ENCODE measurements around the gene ZBED2.

ZBED2 gene

DNA sequence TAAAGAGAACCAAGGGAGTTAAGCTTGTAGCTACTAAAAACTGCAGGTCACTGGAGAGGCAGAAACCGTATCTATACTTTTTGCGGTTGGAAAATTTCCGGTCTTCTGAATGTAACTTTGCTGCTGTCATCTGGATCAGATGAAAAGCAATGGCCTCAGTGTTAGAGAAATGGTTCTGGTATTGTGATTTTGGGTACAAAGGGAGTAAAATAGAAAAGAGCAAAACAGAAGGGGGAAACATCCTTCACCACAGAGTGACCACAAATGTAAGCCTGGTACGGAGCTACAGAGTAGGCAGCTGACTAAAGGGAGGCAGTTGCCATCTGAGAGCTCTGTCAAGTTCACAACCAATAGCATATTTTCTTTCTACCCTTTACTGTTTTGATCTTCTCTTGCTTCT lies 47.5 kb downstream of the ZBED2 start:
- H3K4me3 ChIP-seq (replicated peaks; ENCODE audit: low read depth, low read length): no peak overlapping the region
- TF ChIP-seq, protein P1, sequence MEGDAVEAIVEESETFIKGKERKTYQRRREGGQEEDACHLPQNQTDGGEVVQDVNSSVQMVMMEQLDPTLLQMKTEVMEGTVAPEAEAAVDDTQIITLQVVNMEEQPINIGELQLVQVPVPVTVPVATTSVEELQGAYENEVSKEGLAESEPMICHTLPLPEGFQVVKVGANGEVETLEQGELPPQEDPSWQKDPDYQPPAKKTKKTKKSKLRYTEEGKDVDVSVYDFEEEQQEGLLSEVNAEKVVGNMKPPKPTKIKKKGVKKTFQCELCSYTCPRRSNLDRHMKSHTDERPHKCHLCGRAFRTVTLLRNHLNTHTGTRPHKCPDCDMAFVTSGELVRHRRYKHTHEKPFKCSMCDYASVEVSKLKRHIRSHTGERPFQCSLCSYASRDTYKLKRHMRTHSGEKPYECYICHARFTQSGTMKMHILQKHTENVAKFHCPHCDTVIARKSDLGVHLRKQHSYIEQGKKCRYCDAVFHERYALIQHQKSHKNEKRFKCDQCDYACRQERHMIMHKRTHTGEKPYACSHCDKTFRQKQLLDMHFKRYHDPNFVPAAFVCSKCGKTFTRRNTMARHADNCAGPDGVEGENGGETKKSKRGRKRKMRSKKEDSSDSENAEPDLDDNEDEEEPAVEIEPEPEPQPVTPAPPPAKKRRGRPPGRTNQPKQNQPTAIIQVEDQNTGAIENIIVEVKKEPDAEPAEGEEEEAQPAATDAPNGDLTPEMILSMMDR (IDR thresholded peaks at IDR 0.05; ENCODE audit: low read depth, low read length, missing control alignments): no peak
- DNase-seq (ENCODE audit: extremely low read depth, low read depth): no peak

DNA sequence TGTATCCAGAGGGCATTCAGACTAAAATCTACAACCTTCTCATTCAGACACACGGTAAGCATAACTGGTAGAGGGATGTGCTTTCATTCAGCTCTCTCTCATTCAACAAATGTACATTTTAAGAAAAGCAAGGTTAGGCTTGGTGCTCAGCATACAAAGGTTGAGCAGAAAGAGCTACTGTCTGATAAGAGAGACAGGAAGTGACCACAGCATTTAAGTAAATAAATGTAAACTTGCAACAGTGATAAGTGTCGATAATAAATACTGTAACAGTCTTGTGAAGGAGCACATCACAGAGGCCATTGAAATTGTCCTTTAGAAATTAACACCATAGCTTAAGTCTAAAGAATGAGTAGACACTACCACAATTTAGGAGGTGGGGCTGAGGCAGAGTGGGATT lies 49.8 kb downstream of the ZBED2 start:
- TF ChIP-seq, protein P1 (IDR thresholded peaks at IDR 0.05; ENCODE audit: low read depth, low read length, missing control alignments): no peak
- no peak overlapping the region for H3K4me3 ChIP-seq (replicated peaks; ENCODE audit: low read depth, low read length)
- no peak for DNase-seq (ENCODE audit: extremely low read depth, low read depth)

All from HFF-Myc (cell line).